IMR-90 (cell line): ENCODE results near the gene C1orf87. TPM values are rescaled to one million over a fixed set of nuclear protein-coding genes. Genes with fewer than 3 reads are reported as not detected.

Source experiments
- ATAC-seq: fragments of 200-7000 bp; cut with Tn5 transposase; 2 replicates; pipeline ENCODE4 v1.9.1; 2020; ENCODE audit warnings: low read depth, mild to moderate bottlenecking, moderate library complexity
- BruUV-seq: library from RNA; stranded (reverse); fragments of 400-500 nt; replicated peaks from 2 replicates; lab custom pipeline; 2021; lab: Mats Ljungman, UMichigan
- CTCF ChIA-PET: fragments of 300-600 bp; formaldehyde crosslinking; extraction: SDS; loops from one replicate; lab custom pipeline; 2021; ENCODE audit warnings: antibody characterized with exemption; lab: Yijun Ruan, JAX
- POLR2A ChIA-PET: fragments of 300-600 bp; sonication (Branson Sonifier 250); formaldehyde crosslinking; loops from one replicate; lab custom pipeline; 2022; ENCODE audit warnings: antibody characterized with exemption; ENCODE audit not compliant: unreplicated experiment; lab: Charles Lee
- DNase-seq: peaks from one replicate; pipeline ENCODE4 v3.0.0; 2013
- H2AFZ ChIP-seq: replicated peaks from 2 replicates; pipeline ENCODE3; 2013; ENCODE audit warnings: low read length, mild to moderate bottlenecking; ENCODE audit not compliant: poor library complexity
- H2AK5ac ChIP-seq: 2 replicates; pipeline ENCODE4 v1.6.1; 2013; ENCODE audit warnings: low read depth, low read length, inconsistent platforms
- H2AK9ac ChIP-seq: replicated peaks from 2 replicates; pipeline ENCODE3; 2013; ENCODE audit warnings: mild to moderate bottlenecking, low read depth, low read length, moderate library complexity; ENCODE audit not compliant: poor library complexity
- H2BK120ac ChIP-seq: 2 replicates; pipeline ENCODE4 v1.6.1; 2013; ENCODE audit warnings: low read depth, low read length, inconsistent platforms
- H2BK15ac ChIP-seq: 3 replicates; pipeline ENCODE4 v1.6.1; 2013; ENCODE audit warnings: low read depth, low read length, inconsistent platforms
- H2BK20ac ChIP-seq: 2 replicates; pipeline ENCODE4 v1.6.1; 2013; ENCODE audit warnings: low read depth, mild to moderate bottlenecking, inconsistent platforms, low read length, moderate library complexity
- H2BK5ac ChIP-seq: 2 replicates; pipeline ENCODE4 v1.6.1; 2013; ENCODE audit warnings: mild to moderate bottlenecking, low read depth, low read length, inconsistent platforms; ENCODE audit not compliant: poor library complexity, severe bottlenecking
- H3K14ac ChIP-seq: replicated peaks from 2 replicates; pipeline ENCODE4 v1.6.1; 2013; ENCODE audit warnings: low read depth, low read length, inconsistent platforms
- H3K18ac ChIP-seq: 2 replicates; pipeline ENCODE4 v1.6.1; 2013; ENCODE audit warnings: low read depth, low read length, control low read depth
- H3K23ac ChIP-seq: 2 replicates; pipeline ENCODE4 v1.6.1; 2013; ENCODE audit warnings: low read depth, low read length, inconsistent platforms
- H3K27ac ChIP-seq: 2 replicates; pipeline ENCODE4 v1.5.1; 2013; ENCODE audit warnings: mild to moderate bottlenecking, control low read depth, low read length; ENCODE audit not compliant: insufficient read depth
- H3K27me3 ChIP-seq: 2 replicates; pipeline ENCODE4 v1.6.1; 2013; ENCODE audit warnings: low read length; ENCODE audit not compliant: control insufficient read depth, insufficient read depth
- H3K36me3 ChIP-seq: 2 replicates; pipeline ENCODE4 v1.6.1; 2013; ENCODE audit warnings: low read length, mixed read lengths; ENCODE audit not compliant: control insufficient read depth, insufficient read depth
- H3K4ac ChIP-seq: 2 replicates; pipeline ENCODE4 v1.6.1; 2013; ENCODE audit warnings: low read depth, low read length, inconsistent platforms
- H3K4me1 ChIP-seq: 2 replicates; pipeline ENCODE4 v1.6.1; 2013; ENCODE audit warnings: low read length, mixed read lengths; ENCODE audit not compliant: control insufficient read depth, insufficient read depth
- H3K4me2 ChIP-seq: 2 replicates; pipeline ENCODE4 v1.6.1; 2013; ENCODE audit warnings: low read depth, mild to moderate bottlenecking, control low read depth, low read length, moderate library complexity
- H3K4me3 ChIP-seq: 2 replicates; pipeline ENCODE4 v1.5.1; 2013; ENCODE audit warnings: low read depth, mild to moderate bottlenecking, control low read depth, low read length, moderate library complexity; ENCODE audit not compliant: insufficient read depth
- H3K56ac ChIP-seq: 2 replicates; pipeline ENCODE4 v1.6.1; 2013; ENCODE audit warnings: low read length, inconsistent platforms; ENCODE audit not compliant: insufficient read depth; ENCODE audit errors: extremely low read depth
- H3K79me1 ChIP-seq, 2 experiments: 2 replicates each; pipeline ENCODE4 v1.6.1; 2013; ENCODE audit warnings: low read length in 2 of 2, inconsistent platforms in 1 of 2, low read depth in 1 of 2
- H3K9ac ChIP-seq: 2 replicates; pipeline ENCODE4 v1.6.1; 2013; ENCODE audit warnings: low read depth, low read length, control low read depth
- H3K9me1 ChIP-seq: 2 replicates; pipeline ENCODE4 v1.6.1; 2013; ENCODE audit warnings: low read length, inconsistent platforms; ENCODE audit not compliant: insufficient read depth
- H3K9me3 ChIP-seq: 2 replicates; pipeline ENCODE4 v1.6.1; 2013; ENCODE audit warnings: low read length; ENCODE audit not compliant: control insufficient read depth, insufficient read depth
- H4K20me1 ChIP-seq: 2 replicates; pipeline ENCODE4 v1.6.1; 2013; ENCODE audit warnings: low read length, inconsistent platforms; ENCODE audit not compliant: insufficient read depth
- H4K5ac ChIP-seq: 2 replicates; pipeline ENCODE4 v1.6.1; 2013; ENCODE audit warnings: mild to moderate bottlenecking, low read depth, low read length, control low read depth
- H4K8ac ChIP-seq, 2 experiments: 2 replicates each; pipeline ENCODE4 v1.6.1; 2013; ENCODE audit warnings: low read depth in 2 of 2, low read length in 2 of 2, control low read depth in 1 of 2, inconsistent platforms in 1 of 2
- H4K91ac ChIP-seq: 2 replicates; pipeline ENCODE4 v1.6.1; 2013; ENCODE audit warnings: low read depth, low read length, inconsistent platforms; ENCODE audit not compliant: insufficient read depth
- BHLHE40 ChIP-seq: fragments of 150-350 bp; IDR thresholded peaks from 2 replicates; pipeline ENCODE4 v1.6.1; 2016; ENCODE audit warnings: mild to moderate bottlenecking, low read depth, low read length
- CEBPB ChIP-seq: IDR thresholded peaks from 2 replicates; pipeline ENCODE4 v1.6.1; 2012; ENCODE audit warnings: low read depth, low read length, improper control_type of control experiment
- CHD1 ChIP-seq: IDR thresholded peaks from 2 replicates; pipeline ENCODE4 v1.6.1; 2012; ENCODE audit warnings: low read depth, low read length, improper control_type of control experiment
- MAFK ChIP-seq: IDR thresholded peaks from 2 replicates; pipeline ENCODE4 v1.6.1; 2012; ENCODE audit warnings: low read depth, low read length, improper control_type of control experiment
- MXI1 ChIP-seq: IDR thresholded peaks from 2 replicates; pipeline ENCODE4 v1.6.1; 2012; ENCODE audit warnings: low read depth, mild to moderate bottlenecking, low read length, moderate library complexity, borderline replicate concordance
- NFE2L2 ChIP-seq: fragments of 150-350 bp; IDR thresholded peaks from 2 replicates; pipeline ENCODE4 v1.6.1; 2016; ENCODE audit warnings: low read depth, mild to moderate bottlenecking, low read length
- POLR2A ChIP-seq: IDR thresholded peaks from 2 replicates; pipeline ENCODE4 v1.6.1; 2012; ENCODE audit warnings: mild to moderate bottlenecking, low read depth, low read length
- RAD21 ChIP-seq: IDR thresholded peaks from 2 replicates; pipeline ENCODE4 v1.6.1; 2012; ENCODE audit warnings: low read length, improper control_type of control experiment
- SMC3 ChIP-seq: fragments of 150-350 bp; IDR thresholded peaks from 2 replicates; pipeline ENCODE4 v1.6.1; 2016; ENCODE audit warnings: low read depth, mild to moderate bottlenecking, antibody characterized with exemption, low read length, moderate library complexity
- WGBS, 2 experiments: methylation state at CpG; one replicate each; pipeline versions ENCODE4 v1.1.5 to v1.1.7; 2013; ENCODE audit warnings: missing lambda C conversion rate in 2 of 2; ENCODE audit not compliant: insufficient read length in 1 of 2; ENCODE audit errors: extremely low coverage in 2 of 2; 5-methylcytosine and 5-hydroxymethylcytosine counted together
- dilution Hi-C: fragments of 300-500 bp; cut with HindIII; formaldehyde crosslinking; loops from one replicate; pipeline ENCODE4 v1.14.3; 2018; ENCODE audit warnings: low sequenced_read_pairs; ENCODE audit not compliant: unreplicated experiment
- in situ Hi-C: fragments of 300-500 bp; cut with MboI; formaldehyde crosslinking; loops from 3 replicates; pipeline ENCODE4 v1.14.3; 2019; ENCODE audit warnings: low sequenced_read_pairs, inconsistent platforms, mixed read lengths
- intact Hi-C: fragments of 100-400 bp; cut with micrococcal nuclease; formaldehyde crosslinking; loops from 2 replicates; pipeline ENCODE4 v1.10.0; 2022
- polyA plus RNA-seq, 3 experiments: library from polyadenylated mRNA; depleted of rRNA; stranded (reverse); fragments of >200 nt; gene quantifications; 2 replicates each; pipeline ENCODE4 v1.2.3, GENCODE V29; 2012; ENCODE audit warnings: low replicate concordance in 1 of 3
- total RNA-seq: library from RNA; depleted of rRNA; stranded (reverse); fragments of >200 nt; gene quantifications from 2 replicates; pipeline ENCODE4 v1.2.3, GENCODE V29; 2012
- TF ChIP-seq, protein P1 (sequence below): conservative IDR thresholded peaks from 2 replicates; pipeline ENCODE4 v1.5.1; 2012; ENCODE audit warnings: mild to moderate bottlenecking, low read depth, low read length, improper control_type of control experiment
- TF ChIP-seq, protein P2 (sequence below): fragments of 150-350 bp; IDR thresholded peaks from 2 replicates; pipeline ENCODE4 v1.6.1; 2017; ENCODE audit warnings: mild to moderate bottlenecking, antibody characterized with exemption, low read length, low read depth
- TF ChIP-seq, protein P3 (sequence below): fragments of 150-350 bp; IDR thresholded peaks from 2 replicates; pipeline ENCODE4 v1.6.1; 2016; ENCODE audit warnings: low read depth, mild to moderate bottlenecking, low read length, moderate library complexity, borderline replicate concordance

The C1orf87 gene
- total and polyA plus RNA-seq, 2 of the 4 experiments (the other 2 are of a cell fraction) = not detected

DNA sequence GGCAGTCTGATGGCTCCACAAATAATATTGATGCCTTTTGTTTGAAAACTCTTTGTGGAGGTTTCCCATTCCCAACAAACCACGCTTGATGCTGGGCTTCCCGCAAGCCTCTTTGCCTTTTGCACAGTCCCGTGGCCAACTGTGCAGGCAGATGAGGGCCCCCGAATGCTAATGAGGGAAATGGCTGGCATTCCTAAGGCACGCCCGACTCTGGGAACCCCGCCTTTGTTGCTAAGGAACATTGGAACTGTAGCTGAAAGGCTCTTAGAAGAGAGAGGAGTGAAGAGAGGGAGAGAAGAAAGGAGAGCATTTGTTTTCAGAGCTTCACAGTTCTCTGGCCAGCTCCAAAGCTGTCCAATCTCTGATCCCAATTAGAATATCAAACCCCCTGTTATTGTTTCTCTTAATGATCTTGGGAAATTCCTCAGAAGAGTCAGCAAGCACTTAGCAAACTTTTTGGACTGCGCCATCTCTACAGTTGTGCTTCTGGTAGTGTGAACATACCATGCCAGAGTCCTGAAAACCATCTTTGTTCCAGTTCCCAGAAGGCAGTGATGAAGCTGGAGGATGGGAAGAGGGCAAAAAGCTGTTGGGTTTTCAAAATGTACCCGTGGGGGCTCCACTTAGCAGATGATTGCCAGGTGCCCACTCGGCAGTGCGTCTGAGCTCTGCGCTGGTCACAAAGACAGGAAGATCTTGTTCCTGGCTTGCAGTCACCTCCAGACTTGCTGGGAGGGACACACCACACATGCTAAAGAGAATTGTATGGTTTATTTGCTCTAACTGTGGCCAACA lies 86.9 kb downstream of the C1orf87 start:
- ChIA-PET POLR2A (no interaction called here), CTCF (interaction anchor here (0.9 kb wide), 1 partner anchor 8 kb away, joined by 3 read pairs; no protein-coding TSS in a partner anchor)
- Histone ChIP-seq H2BK20ac (no peak overlapping the region), H3K4me3 (no peak overlapping the region), H3K27me3 (no peaks in the 10 kb centered on the region; the same call in 1 of the 2 replicates), H4K20me1 (no peaks in the 10 kb centered on the region), H3K27ac (no peak overlapping the region), H3K4me1 (no peaks in the 10 kb centered on the region), H4K91ac (no peak overlapping the region), H3K9me1 (no peaks in the 10 kb centered on the region), H3K18ac (no peak overlapping the region), H3K36me3 (no peaks in the 10 kb centered on the region), H3K9ac (no peak overlapping the region), H3K14ac (no peak overlapping the region), H2AK5ac (no peak overlapping the region), H4K5ac (no peak overlapping the region), H3K4ac (no peak overlapping the region), H2AFZ (no peak overlapping the region), H3K9me3 (no peaks in the 10 kb centered on the region), H3K56ac (no peak overlapping the region), H4K8ac (no peak overlapping the region), H2BK120ac (no peak overlapping the region), H3K4me2 (no peak overlapping the region), H3K23ac (no peak overlapping the region), H2BK15ac (no peak overlapping the region), H3K79me1 (no peaks in the 10 kb centered on the region), H2BK5ac (no peak overlapping the region), H2AK9ac (no peak overlapping the region)
- WGBS, 2 experiments = 75% methylated on average over 4 of the region's 12 CpGs; no CpG with 5 or more reads in 1 of the 2 experiments
- TF ChIP-seq, protein P1, sequence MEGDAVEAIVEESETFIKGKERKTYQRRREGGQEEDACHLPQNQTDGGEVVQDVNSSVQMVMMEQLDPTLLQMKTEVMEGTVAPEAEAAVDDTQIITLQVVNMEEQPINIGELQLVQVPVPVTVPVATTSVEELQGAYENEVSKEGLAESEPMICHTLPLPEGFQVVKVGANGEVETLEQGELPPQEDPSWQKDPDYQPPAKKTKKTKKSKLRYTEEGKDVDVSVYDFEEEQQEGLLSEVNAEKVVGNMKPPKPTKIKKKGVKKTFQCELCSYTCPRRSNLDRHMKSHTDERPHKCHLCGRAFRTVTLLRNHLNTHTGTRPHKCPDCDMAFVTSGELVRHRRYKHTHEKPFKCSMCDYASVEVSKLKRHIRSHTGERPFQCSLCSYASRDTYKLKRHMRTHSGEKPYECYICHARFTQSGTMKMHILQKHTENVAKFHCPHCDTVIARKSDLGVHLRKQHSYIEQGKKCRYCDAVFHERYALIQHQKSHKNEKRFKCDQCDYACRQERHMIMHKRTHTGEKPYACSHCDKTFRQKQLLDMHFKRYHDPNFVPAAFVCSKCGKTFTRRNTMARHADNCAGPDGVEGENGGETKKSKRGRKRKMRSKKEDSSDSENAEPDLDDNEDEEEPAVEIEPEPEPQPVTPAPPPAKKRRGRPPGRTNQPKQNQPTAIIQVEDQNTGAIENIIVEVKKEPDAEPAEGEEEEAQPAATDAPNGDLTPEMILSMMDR = no peak
- TF ChIP-seq RAD21 (no peak), CHD1 (no peak), MXI1 (no peak), BHLHE40 (no peak), SMC3 (no peak), MAFK (no peak), NFE2L2 (no peak), POLR2A (no peak), CEBPB (no peak)
- TF ChIP-seq, protein P2, sequence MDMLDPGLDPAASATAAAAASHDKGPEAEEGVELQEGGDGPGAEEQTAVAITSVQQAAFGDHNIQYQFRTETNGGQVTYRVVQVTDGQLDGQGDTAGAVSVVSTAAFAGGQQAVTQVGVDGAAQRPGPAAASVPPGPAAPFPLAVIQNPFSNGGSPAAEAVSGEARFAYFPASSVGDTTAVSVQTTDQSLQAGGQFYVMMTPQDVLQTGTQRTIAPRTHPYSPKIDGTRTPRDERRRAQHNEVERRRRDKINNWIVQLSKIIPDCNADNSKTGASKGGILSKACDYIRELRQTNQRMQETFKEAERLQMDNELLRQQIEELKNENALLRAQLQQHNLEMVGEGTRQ = no peak
- TF ChIP-seq, protein P3, sequence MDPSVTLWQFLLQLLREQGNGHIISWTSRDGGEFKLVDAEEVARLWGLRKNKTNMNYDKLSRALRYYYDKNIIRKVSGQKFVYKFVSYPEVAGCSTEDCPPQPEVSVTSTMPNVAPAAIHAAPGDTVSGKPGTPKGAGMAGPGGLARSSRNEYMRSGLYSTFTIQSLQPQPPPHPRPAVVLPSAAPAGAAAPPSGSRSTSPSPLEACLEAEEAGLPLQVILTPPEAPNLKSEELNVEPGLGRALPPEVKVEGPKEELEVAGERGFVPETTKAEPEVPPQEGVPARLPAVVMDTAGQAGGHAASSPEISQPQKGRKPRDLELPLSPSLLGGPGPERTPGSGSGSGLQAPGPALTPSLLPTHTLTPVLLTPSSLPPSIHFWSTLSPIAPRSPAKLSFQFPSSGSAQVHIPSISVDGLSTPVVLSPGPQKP = no peak
- DNase-seq = no peak
- no peak for ATAC-seq
- no TSS peak for BruUV-seq
- in situ Hi-C loops = loop anchor here (25.0 kb wide), 1 partner anchor 1051 kb away; no protein-coding TSS in a partner anchor
- dilution Hi-C loops = no loop called here
- intact Hi-C loops = no loop called here
